GM19035 (cell line): ENCODE data around the gene DHX35.

Experiments
- ATAC-seq: cut with Tn5 transposase; IDR thresholded peaks from one replicate; pipeline ENCODE4 v1.9.1; 2021; ENCODE audit not compliant: unreplicated experiment

DHX35 gene, protein sequence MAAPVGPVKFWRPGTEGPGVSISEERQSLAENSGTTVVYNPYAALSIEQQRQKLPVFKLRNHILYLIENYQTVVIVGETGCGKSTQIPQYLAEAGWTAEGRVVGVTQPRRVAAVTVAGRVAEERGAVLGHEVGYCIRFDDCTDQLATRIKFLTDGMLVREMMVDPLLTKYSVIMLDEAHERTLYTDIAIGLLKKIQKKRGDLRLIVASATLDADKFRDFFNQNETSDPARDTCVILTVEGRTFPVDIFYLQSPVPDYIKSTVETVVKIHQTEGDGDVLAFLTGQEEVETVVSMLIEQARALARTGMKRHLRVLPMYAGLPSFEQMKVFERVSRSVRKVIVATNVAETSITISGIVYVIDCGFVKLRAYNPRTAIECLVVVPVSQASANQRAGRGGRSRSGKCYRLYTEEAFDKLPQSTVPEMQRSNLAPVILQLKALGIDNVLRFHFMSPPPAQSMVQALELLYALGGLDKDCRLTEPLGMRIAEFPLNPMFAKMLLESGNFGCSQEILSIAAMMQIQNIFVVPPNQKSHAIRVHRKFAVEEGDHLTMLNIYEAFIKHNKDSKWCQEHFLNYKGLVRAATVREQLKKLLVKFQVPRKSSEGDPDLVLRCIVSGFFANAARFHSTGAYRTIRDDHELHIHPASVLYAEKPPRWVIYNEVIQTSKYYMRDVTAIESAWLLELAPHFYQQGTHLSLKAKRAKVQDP

DNA sequence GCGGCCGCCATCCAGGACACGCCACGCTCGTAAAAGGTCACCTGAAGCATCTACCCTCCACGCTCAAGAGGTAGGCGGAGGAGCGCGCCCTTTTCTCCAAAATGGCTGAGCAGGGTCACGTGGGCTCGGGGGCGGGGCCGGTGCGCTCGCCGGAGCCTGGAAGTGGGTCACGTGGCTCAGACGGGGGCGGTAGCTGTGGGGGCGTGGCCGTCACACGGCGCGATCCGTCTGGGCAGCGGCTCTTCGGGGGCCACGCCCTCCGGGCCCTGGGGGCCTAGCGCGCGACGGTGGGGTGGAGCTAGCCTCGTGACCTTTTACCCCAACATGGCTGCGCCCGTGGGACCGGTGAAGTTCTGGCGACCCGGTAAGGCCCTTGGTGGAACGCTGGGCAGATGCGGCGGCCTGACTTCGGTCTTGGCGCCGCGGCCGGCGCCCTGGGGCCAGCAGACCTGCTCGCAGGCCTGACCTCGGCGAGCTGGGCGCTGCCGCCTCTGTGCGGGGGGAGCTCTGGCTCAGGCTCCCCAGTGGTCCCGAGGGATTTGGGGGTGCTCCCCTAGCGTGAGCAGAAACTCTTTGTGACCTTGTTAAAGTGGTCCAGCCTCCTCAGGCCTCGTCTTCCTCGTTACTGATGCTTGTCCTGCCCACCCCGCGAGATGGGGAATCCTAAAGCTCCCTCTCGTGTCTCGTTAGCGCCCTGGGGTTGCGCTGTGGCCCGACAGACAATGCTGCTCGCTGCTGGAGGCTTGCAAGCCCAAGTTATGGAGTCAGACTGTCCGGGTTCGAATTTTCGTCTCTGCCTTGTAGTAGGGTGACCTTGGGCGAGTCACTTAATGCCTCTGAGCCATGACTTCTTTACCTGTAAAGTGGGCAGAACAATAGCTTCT is at the start of gene DHX35:
TSS of gene DHX35 (plus strand) at position 301 of the 884 bp plus-strand sequence. CDS start at position 325, 24 bp downstream.
- peak; percentile 97 for ATAC-seq

DNA sequence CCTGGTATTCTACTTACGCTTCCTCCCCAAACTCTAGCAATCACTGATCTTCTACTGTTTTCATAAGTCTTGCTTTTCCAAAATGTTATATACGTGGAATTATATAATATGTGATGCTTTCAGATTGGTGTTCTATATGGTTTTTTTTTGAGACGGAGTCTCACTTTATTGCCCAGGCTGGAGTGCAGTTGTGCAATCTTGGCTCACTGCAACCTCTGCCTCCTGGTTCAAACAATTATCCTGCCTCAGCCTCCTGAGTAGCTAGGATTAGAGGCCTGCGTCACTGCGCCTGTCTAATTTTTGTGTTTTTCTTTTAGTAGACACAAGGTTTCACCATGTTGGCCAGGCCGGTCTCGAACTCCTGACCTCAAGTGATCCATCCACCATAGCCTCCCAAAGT is 46.8 kb upstream of the DHX35 start:
- no peak for ATAC-seq

DNA sequence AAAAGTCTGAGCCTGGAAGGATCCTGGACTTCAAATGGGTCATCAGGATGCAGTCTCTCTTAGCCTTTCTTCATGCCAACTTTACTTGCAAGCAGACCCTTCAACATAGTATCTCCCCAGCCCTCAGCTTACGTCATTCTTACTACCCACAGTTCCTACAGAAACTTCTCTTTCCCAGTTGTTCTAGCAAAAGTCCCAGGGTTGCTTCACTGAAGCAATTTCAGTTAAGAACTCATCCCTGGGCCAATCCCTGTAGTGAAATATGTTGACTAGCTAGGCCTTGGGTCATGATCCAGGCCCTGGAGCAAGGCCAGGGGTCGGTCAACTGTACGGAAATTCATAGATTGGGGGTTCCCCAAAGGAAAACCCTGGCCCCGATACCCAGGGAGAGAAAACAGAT is 44.5 kb upstream of the DHX35 start:
- no peak for ATAC-seq

DNA sequence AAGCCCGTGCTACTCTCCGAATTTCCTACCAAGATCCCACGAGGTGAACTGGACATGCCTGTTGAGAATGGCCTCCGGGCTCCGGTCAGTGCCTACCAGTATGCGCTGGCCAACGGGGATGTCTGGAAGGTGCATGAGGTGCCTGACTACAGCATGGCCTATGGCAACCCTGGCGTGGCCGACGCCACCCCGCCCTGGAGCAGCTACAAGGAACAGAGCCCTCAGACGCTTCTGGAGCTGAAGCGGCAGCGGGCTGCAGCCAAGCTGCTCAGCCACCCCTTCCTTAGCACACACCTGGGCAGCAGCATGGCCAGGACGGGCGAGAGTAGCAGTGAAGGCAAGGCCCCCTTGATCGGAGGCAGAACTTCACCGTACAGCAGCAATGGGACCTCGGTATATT is 44.0 kb upstream of the DHX35 start:
- no peak for ATAC-seq

DNA sequence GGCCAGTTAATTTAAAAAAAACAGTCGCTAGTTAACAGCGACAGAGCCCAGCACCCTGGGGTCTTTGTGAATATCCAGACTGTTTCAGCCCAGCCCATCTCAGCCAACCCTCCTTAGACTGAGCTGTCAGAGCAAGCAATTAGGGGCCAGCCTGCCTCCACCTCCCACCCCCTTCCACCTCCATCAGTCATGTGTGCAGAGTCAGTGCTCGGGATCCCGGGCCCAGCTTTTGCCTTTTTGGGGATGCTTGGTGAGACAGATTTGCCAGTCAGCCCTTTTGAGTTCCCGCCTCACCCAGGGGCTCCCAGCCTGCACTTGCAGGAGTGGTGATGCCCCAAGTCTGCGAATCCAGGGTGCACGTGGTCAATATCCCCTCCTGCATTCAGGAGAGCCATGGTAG is 42.5 kb upstream of the DHX35 start:
- ATAC-seq: no peak

DNA sequence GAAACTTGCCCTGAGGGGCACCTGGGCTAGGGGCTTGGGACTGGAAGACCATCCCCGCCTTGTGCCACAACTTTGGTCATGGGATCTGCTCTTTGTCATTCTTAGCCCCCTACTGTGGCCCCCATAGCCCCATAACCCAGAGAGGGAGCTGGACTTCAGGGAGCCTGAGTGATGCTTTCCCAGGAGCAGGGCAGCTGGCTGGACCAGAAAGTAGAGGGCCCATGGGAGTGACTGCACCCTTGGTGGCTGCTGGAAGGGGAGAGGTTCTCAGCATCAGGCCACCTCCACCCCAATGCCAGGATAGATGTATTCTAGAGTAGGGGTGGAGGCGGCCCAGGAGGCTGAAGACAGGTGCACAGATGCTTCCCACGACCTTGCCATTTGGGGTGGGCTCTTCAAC is 41.7 kb upstream of the DHX35 start:
- no peak for ATAC-seq

DNA sequence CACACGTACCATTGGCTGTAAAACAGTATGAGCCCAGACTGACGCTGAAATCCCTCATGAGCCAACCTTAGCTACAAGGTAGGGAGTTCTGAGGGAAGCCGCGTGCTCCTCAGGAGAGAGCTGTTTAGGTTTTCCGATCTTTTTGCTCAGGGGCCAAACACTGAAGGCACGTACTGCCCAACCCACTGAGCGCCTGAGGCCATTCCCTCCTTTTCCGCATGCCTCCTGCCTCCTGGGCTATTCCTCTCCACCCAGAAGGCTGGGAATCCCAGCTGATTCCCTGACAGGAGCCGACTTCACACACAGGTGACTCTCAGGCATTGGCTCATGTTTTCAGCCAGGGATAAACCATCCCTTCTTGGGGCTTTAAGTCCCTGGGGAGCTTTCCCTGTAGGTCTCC is 41.3 kb upstream of the DHX35 start:
- ATAC-seq: no peak

DNA sequence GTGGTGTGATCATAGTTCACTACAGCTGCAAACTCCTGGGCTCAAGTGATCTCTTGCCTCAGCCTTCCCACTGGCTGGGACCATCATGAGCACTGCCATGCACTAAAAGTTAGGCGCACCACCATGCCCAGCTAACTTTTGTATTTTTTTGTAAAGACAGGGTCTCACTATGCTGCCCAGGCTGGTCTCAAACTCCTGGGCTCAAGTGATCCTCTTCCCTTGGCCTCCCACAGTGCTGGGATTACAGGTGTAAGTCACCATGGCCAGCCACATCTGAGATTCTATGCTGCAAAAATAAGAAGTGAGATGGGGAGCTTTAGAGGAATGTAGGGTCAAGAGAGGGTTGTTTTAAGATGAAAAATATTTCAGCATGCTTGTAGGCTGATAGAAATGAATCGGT is 37.4 kb upstream of the DHX35 start:
- ATAC-seq: no peak

DNA sequence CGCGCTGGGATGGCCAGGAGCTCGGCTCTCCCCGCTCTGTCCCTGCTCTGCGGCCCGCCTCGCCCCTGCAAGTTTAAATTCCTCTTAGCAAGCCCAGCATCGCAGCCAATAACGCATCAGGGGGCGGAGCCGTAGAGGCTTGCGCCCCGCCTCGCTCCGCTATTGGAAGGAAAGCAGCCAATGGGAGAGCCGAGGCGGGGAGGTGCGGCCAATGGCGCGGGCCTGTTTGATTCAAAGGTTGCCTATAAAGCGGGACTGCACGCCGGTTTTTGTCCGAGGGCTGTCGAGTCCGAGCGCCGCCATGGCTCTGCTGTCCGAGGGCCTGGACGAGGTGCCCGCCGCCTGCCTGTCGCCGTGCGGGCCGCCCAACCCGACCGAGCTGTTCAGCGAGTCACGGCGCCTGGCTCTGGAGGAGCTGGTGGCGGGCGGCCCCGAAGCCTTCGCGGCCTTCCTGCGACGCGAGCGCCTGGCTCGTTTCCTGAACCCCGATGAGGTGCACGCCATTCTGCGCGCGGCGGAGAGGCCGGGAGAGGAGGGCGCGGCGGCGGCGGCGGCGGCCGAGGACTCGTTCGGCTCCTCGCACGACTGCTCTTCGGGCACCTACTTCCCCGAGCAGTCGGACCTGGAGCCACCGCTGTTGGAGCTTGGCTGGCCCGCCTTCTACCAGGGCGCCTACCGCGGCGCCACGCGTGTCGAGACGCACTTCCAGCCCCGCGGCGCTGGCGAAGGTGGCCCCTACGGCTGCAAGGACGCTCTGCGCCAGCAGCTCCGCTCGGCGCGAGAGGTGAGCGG is 35.8 kb upstream of the DHX35 start, which contains the start of gene FAM83D:
TSS of gene FAM83D (plus strand) at position 276 of the 792 bp plus-strand sequence. CDS start at position 302, 26 bp downstream.
- ATAC-seq: peak; percentile 91

DNA sequence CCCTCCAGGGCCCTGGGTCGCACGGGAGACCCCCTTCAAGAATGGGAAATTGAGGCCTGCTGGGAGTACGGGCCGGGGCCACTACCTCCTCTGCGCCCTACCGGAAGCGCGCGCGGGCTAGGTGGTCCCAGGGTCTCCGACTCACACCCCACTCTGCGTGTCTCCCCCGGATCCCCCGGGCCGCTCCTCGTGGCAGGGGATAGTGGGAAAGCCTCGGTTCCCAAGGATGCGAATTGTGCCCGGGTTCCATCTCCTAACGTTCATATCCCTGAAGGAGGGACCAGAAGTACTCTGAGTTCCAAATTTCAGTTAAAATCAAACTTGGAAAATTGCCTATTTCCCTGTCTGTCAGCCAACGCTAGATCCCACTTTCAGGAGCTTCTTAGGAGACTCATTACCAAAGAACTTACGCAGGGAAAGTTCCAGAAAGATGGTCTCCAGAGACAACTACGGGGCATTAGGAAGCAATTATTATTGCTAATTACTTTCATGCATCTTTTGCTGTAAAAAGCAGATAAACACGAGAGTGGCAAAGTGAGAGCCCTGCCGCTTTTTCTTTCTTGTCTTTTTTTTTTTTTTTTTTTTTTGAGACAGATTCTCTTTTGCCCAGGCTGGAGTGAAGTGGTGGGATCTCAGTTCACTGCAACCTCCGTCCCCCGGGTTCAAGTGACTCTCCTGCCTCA is 35.1 kb upstream of the DHX35 start:
- peak; percentile 11 for ATAC-seq

DNA sequence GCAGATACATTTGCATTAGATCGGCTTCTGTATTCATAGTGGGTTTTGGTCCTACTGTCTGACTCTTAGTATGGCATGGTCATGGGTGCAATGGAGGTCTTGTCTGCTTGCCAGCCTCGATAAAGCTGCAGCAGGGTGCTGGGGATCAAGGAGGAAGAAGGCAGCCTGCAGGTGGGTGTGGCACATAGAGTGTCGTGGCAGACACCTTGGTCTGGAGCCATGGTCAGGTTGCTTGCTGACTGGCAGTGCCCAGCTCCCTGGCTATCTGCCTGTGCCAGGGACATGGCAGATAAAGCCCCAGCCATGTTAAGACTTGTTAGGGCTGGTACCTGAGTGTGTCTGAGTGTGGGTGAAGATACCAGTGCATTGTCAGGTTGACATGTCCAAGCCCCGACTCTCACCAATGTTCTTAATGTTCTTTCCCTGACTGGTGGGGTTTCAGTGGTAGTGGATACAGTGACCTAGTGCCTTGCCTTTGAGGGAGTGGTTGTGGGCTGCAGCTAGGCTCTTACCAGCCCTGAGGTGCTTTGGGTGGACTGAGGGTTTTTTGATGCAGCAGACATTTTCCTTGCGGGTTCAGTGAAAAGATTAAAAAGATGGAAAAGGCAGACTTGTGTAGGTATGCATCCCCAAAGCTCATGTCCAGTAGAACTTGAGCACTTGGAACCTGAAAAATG is 34.1 kb upstream of the DHX35 start:
- ATAC-seq: no peak

DNA sequence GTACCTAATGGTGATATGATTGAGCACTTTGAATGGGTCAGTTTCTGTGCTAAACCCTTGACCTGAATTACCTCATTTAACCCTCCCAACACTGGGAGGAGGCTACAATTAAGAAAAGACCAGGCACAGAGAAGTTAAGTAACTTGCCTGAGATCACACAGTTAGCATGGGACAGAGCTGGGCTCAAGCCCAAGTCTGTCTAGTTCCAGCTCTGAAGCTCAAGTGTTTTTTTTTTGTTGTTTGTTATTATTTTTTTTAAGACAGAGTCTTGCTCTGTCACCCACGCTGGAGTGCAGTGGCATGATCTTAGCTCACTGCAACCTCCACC is 31.9 kb upstream of the DHX35 start:
- no peak for ATAC-seq

DNA sequence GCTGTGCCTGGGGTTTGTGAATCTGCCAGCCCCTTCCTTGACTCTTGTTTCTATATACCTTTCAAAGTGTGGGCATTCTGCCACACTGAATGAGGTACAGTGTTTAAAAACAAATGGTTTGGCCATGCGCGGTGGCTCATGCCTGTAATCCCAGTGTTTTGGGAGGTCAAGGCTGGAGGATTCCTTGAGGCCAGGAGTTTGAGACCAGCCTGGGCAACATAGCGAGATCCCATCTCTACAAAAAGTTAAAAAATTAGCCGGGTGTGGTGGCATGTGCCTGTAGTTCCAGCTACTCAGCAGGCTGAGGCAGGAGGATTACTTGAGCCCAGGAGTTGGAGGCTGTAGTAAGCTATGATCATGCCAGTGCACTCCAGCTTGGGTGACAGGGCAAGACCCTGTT is 30.2 kb upstream of the DHX35 start:
- ATAC-seq: no peak

DNA sequence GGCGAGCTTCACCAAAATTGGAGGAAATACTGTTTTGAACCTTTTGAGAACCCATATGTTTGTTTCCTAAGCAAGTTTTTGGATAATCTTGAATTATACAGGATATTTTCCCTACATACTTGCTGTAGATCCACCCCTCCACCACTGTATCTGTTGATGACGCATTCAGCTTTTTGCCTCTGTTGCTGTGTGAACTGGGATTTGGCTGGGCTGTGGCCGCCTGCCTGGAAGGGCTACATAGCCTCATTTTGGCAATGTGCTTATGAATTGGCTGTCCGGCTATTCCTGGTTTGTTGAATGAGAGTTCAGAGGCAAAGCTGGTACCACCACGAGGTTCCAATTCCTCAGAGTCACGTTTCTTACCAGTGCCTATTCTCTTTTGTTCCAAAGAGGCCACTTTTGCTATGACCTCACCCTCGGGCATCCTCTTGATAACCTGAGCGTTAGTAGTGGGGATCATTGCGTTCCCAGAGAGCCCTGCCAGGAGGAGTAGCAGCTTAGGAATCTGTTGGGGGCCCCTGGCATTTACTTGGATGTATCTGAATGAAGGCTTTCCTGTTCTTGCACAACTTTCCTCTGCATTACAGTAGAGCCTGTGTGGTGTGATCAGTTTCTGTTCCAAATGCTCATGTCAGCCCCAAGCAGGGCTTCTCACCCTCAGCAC is 29.6 kb upstream of the DHX35 start:
- no peak for ATAC-seq

DNA sequence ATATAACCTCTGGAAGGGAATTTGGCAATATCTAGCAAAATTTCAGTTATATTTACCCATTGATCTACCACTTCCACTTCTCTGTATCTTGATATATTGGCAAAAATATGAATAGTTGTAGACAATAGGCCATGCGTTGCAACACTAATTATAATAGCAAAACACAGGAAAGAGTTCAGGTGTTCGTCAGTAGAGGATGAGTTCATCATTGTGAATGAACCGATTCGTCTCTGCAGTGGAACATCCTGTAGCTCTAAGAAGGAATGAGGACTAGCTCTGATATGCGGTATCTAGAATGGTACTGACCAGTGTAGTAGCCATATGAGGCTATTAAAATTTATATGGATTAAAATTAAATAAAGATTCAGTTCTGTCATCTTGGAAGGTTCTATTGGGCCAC is 27.6 kb upstream of the DHX35 start:
- ATAC-seq: no peak

DNA sequence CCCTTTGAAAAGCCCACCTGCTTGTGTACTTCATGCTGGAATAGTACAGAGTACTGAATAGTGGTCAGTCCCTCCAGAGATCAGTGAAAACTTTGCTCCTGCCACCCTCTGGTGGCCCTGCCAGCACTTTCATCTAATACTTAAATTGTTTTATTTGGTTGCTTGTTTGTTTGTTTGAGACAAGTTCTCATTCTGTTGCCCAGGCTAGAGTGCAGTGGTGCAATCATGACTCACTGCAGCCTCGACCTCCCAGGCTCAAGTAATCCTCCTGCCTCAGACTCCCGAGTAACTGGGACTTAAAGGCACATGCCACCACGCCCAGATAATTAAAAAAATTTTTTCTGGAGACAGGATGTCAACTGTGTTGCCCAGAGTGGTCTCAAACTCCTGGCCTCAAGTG is 26.9 kb upstream of the DHX35 start:
- no peak for ATAC-seq

DNA sequence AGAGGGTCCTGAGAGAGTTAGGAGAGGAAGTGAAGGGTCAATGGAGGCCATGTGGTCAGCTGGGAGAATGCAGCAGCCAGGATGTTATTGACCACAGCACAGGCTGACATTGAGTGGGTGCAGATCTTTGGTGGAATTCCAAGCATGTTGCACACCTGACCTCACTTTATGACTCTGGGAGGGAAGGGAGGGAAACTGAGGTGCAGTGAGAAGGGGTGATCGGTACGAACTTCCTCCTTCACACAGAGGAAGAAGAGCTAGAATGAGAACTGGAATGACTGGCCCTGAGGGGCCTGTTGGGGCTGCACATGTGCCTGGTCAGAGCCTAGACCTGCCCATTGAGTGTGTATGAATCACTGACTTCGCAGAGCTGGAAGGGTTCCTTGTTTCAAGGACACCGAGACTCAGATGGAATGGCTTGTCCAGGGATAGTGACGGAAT is 26.2 kb upstream of the DHX35 start:
- no peak for ATAC-seq

DNA sequence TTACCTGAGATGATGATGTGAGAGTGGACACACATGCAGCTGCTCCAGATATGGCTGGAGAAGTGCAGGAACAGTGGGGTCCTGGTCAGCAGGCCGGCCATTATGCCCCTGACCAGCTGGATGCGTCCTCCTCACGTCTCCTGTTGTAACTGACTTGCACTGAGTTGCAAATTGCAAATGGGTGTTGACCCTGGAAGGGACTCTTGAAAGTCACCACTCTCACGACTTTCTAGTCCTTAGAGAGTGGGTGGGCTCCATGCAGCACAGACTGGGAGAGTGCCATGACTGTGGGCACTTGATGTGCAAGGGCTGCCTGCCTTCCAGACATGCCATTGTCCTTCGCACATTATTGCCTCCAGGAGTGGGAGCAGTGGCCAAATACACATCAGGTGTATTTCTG is 25.1 kb upstream of the DHX35 start:
- ATAC-seq: no peak

DNA sequence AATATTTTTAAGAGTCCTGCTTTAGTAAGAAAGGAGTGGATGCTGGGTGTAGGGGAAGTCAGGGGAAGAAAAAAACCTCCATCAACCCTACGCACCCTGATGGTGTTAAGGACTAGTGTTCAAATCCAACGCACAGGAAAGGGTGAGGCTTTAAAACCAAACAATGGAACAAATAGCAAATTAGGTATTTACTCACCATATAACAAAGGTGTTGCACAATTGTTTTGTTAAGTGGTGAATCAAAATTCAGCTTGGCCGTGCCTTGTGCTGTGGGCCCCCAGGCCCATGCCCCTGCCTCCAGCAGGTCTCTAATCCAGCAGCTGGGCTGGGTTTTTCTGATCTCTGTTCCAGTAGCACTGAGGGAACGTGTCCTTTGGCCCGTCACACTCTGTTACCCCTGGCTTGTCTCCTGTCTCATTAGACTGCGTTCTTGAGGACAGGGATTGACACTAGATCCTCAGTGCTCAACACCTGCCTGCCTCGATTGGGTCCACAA is 24.1 kb upstream of the DHX35 start:
- ATAC-seq: no peak
